ENCODE data around the gene FMO4.

DNA sequence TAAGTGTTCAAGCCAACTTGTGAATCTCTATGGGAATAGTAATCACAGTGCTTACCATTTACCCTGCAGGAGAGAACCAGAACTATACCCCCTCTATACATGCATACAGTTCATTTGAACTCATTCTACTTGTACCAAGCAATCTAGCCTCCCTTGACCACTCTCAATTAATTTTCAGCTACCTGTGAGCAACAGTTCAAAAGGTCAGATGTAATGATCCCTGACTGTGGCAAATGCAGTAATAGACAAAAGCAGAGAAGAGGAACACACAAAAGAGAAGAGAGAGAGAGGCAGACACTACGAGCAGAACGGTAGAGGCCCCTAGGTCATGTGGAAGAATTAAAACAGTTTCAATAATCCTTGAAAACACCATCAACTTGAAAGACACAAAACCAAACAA, 52.8 kb downstream of the FMO4 start:
- TF ChIP-seq, protein P1, sequence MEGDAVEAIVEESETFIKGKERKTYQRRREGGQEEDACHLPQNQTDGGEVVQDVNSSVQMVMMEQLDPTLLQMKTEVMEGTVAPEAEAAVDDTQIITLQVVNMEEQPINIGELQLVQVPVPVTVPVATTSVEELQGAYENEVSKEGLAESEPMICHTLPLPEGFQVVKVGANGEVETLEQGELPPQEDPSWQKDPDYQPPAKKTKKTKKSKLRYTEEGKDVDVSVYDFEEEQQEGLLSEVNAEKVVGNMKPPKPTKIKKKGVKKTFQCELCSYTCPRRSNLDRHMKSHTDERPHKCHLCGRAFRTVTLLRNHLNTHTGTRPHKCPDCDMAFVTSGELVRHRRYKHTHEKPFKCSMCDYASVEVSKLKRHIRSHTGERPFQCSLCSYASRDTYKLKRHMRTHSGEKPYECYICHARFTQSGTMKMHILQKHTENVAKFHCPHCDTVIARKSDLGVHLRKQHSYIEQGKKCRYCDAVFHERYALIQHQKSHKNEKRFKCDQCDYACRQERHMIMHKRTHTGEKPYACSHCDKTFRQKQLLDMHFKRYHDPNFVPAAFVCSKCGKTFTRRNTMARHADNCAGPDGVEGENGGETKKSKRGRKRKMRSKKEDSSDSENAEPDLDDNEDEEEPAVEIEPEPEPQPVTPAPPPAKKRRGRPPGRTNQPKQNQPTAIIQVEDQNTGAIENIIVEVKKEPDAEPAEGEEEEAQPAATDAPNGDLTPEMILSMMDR (IDR thresholded peaks at IDR 0.05) = no peak
- TF ChIP-seq POLR2A (IDR thresholded peaks at IDR 0.05) = no peak
